NCI-H146 treated with DMSO at 0.1 percent for 48 hours (cell line): ENCODE results near the gene OPRPN.

Source experiments
- DNase-seq: peaks from one replicate; lab custom pipeline; 2025; ENCODE audit not compliant: unreplicated experiment; lab: John Stamatoyannopoulos, UW

OPRPN gene

GRCh38 chr4:70397580-70397979, at the start of gene OPRPN:
OPRPN (plus strand) TSS chr4:70397940; CDS start chr4:70399286, 1,346 bp downstream.
- DNase-seq: no peak

- no peak for DNase-seq
Observed at GRCh38 chr4:70356185-70356584, 41.6 kb upstream of the OPRPN start.

GRCh38 chr4:70359115-70359661, 38.6 kb upstream of the OPRPN start:
- DNase-seq: no peak

GRCh38 chr4:70360460-70360859, 37.3 kb upstream of the OPRPN start, which contains the start of gene SMR3A:
SMR3A (plus strand) TSS chr4:70360760; CDS start chr4:70362116, 1,356 bp downstream.
- no peak for DNase-seq

GRCh38 chr4:70364002-70364401, 33.7 kb upstream of the OPRPN start:
- no peak for DNase-seq

GRCh38 chr4:70365479-70365878, 32.3 kb upstream of the OPRPN start:
- DNase-seq: no peak

GRCh38 chr4:70367813-70368212, 29.9 kb upstream of the OPRPN start:
- no peak for DNase-seq

GRCh38 chr4:70371987-70372386, 25.8 kb upstream of the OPRPN start:
- DNase-seq: no peak

- DNase-seq: no peak
Observed at GRCh38 chr4:70372760-70373159, 25.0 kb upstream of the OPRPN start.

- no peak for DNase-seq
Observed at GRCh38 chr4:70380578-70380977, 17.2 kb upstream of the OPRPN start.

GRCh38 chr4:70382691-70383181, 15.0 kb upstream of the OPRPN start, which contains the start of gene SMR3B:
SMR3B (plus strand) TSS chr4:70383131; CDS start chr4:70384511, 1,380 bp downstream.
- no peak for DNase-seq

GRCh38 chr4:70392057-70392776, 5.5 kb upstream of the OPRPN start:
- no peak for DNase-seq

- DNase-seq: no peak
Observed at GRCh38 chr4:70399319-70399718, 1.6 kb downstream of the OPRPN start.

- DNase-seq: no peak
Observed at GRCh38 chr4:70402762-70403161, 5.0 kb downstream of the OPRPN start.

GRCh38 chr4:70405765-70406164, 8.0 kb downstream of the OPRPN start:
- no peak for DNase-seq

GRCh38 chr4:70425306-70425705, 27.6 kb downstream of the OPRPN start:
- no peak for DNase-seq

GRCh38 chr4:70426789-70427188, 29.0 kb downstream of the OPRPN start:
- no peak for DNase-seq

GRCh38 chr4:70437197-70437596, 39.5 kb downstream of the OPRPN start:
- no peak for DNase-seq

GRCh38 chr4:70442474-70442873, 44.7 kb downstream of the OPRPN start:
- DNase-seq: no peak

- no peak for DNase-seq
Observed at GRCh38 chr4:70443329-70443728, 45.6 kb downstream of the OPRPN start.

- DNase-seq: no peak
Observed at GRCh38 chr4:70449220-70449619, 51.5 kb downstream of the OPRPN start.

- no peak for DNase-seq
Observed at GRCh38 chr4:70452946-70453345, 55.2 kb downstream of the OPRPN start.
